HK-2 (cell line): Measurements from ENCODE around the gene RPGRIP1.
"Not testable (repeated sequence)": the region's sequence is repeated elsewhere in the genome, so short reads cannot be mapped to it uniquely, and the experiment has no call there.

Experiments used
- DNase-seq: peaks from one replicate; pipeline ENCODE4 v3.0.0-alpha.2; 2018; ENCODE audit not compliant: unreplicated experiment

RPGRIP1 gene

DNA sequence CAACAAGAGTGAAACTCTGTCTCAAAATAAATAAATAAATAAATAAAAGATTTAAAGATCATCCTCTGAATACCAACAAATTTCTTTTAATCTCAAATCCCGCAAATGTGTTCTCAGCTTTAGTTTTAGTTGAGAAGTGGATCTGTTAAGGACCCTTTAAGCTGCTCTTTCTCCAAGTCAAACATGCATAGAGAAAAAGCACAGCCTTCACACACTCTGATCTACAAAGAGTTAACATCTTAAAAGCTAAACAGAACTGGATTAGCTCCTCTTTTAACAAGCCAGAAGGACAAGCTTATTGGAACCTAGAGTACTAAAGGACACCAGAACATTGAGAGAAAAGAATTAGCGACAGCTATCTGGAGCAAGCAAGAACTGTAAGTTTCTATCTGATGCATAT lies at the start of gene RPGRIP1:
Gene RPGRIP1, plus strand, starts transcription at position 301 of the 400 bp plus-strand sequence. CDS start 7,894 bp downstream, outside the sequence.
- DNase-seq, result no peak

DNA sequence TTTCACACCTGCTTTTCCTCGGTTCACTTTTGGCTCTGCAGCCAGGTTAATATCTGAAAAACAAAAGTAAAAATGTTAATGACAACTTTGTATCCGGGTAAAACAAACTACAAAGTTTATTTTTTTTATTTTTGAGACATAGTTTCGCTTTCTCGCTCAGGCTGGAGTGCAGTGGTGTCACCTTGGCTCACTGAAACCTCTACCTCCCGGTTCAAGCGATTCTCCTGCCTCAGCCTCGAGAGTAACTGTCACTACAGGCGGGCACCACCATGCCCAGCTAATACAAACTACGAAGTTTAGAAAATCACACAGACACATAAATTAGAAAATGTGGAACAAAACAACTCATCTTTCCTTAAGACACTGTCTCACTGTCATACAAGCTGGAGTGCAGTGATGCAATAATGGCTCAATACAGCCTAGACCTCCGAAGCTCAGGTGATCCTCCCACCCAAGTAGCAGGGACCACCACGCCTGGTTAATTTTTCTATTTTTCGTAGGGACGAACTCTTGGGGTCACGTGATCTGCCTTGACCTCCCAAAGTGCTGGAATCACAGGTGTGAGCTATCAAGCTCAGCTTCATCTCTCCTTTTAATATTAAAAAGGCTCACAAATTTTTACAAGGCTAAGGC lies 48.7 kb upstream of the RPGRIP1 start:
- DNase-seq, result no peak

DNA sequence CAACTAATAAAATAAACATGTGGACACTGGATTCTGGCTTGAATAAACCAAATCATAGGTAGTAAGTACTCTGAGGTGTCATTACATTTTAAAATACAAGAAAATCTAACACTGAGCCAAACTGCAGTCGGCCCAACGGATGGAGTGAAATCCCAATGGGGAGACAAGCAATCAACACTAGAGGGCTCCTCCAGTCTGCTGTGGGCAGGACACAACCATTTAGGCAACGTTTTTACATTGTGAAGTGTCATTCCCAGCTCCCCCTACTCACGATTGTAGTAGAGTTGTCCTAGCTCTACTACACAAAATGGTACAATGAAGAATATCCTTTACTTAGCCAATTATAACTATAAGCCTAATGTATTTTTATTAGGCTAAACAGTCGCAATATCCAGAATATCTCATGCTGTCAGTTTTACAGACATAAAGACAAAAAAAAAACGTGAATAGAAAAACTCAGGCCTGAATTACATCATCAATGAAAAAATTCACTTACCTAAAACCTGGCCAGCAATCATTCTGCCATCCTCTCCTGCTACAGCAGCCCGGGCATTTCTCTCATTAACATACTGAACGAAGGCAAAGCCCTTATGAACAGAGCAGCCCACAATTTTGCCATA lies 46.3 kb upstream of the RPGRIP1 start:
- DNase-seq, result no peak

DNA sequence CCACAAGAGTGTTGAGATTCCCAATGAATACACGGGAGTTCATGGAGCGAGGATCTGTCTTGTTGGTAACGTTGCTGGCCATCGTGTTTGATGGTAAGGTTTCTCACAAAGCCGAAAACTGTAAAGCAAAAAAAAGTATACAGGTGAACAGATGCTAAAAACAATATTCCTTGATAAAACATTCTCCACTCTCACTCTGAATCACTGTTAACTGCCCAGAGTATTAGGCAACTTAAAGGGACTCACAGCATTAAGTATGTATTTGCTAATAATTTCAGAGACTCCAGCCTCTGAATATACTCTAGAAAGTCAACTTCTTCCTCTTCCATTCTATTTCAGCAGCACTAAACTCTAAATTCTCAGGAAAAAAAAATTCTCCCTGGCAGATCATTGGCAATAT lies 45.8 kb upstream of the RPGRIP1 start:
- DNase-seq, result no peak

DNA sequence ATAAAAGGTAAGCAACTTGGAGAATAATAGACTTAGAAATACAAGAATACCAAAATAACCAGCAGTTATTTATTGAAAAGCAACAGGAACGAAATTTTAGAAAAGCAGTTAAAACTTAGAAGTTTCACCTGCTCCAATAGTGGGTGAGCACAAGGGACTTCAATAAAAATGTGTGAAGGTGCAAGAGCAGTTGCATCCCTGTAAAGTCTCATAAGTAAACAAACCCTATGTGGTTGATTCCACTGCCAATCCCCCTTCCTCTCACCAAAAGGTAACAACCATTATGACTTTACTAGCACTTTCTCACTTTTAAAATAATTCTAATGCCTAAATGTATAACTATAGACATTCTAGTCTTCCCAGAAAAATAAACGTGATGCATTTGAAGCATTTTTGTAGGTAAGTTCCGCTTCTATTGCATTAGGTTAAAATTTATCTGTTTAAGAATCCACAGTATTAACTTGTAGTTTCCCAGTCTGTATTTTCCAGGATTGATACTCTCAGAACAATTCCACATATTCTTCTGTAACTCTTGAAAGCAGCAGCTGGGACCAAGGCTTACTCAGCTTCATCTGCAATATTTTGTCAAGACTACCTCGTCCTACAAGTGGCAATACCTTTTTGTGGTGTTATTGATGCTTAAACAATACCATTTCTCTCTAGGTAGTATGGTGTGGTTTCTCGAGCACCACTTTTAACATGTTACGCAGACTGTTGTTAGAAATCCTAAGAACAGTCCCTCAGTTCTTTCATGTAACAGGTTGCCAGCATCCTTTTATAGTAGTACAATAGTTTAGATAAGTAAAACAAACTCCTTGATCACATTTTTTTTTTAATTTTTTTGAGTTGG lies 42.7 kb upstream of the RPGRIP1 start:
- no peak for DNase-seq

DNA sequence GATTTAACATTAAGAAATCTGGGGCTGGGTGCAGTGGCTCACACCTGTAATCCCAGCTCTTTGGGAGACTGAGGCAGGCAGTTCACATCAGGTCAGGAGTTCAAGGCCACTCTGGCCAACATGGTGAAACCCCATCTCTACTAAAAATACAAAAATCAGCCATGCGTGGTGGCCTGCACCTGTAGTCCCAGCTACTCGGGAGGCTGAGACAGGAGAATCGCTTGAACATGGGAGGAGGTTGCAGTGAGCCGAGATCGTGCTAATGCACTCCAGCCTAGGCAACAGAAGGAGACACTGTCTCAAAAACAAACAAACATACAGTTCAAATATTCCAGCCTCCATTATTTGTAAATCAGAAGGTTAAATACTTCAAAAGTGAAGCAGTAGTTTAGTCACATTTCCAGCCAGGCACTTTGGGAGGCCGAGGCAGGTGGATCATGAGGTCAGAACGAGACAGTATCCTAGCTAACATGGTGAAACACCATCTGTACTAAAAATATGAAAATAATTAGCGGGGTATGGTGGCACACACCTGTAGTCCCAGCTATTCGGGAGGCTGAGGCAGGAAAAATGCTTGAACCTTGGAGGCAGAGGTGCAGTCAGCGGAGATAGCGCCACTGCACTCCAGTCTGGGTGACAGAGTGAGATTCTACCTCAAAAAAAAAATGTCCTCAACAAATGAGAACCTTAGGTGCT lies 40.9 kb upstream of the RPGRIP1 start:
- no peak for DNase-seq

DNA sequence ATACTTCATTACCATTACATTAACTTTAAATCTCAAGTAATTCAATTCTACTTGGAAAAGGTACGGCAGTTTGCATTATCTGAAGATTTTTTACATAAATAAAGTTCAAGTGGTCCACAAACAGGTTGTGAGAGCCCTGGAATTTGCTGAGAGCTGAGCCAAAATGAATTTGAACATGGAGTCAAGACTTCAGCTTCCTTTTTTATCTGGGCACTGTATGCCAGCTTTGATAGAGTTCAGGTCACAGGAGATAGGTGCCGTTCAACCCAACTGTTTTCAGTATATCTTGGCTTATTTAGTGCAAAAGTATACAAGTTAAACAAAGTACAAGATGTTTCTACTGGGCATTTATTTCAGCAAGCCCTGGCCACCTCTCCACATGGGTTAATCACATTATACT lies 39.5 kb upstream of the RPGRIP1 start:
- DNase-seq, result no peak

DNA sequence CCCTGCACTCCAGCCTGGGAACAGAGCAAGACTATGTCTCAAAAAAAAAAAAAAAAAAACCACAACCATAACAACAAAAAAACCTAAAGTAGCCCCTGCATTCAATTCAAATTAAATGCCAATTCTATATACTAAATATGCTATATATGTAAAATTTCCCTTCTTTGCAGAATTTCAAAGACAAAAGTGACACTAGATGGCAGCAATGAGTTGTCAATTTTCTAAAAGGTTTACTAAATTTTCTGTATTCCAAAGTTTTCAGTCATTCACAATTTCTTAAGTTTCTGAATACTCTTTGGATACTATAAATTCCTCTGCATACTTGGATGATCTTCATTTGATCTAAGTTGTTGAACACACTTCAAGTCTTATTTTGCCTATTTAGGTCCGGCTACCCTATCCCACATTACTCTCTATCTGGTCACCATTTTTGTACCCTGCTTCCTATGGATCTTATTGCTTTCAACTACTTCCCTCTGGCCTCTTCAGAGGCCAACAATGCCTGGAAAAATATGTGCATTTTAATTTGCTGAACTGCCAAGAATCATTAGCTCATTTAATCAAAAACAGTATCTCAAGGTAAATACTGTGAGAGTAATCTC lies 38.6 kb upstream of the RPGRIP1 start:
- no peak for DNase-seq

DNA sequence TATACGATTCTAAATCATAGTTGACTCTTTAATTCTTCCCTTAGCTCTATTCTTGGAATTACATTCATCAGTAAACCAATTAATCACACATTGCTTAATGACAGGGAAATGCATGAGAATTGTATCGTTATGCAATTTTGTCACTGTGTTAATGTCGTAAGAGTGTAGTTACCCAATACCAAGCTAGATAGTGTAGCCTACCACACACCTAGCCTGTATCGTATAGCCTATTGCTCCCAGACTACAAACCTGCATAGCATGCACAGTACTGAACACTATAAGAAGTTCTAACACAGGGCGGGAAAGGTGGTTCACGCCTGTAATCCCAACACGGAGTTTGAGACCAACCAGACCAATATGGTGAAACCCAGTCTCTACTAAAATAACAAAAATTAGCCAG lies 35.3 kb upstream of the RPGRIP1 start:
- DNase-seq, result no peak

DNA sequence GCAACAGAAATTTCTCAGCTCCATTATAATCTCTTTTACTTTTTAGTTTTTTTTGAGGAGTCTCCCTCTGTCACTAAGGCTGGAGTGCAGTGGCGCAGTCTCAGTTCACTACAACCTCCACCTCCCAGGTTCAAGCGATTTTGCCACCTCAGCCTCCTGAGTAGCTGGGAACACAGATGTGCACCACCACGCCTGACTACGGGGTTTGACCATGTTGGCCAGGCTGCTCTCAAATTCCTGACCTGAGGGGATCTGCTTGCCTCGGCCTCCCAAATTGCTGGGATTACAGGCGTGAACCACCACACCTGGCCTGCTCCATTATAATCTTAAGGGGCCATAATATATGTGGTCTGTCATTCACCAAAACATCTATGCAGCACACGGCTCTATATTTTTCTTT lies 34.1 kb upstream of the RPGRIP1 start:
- no peak for DNase-seq

DNA sequence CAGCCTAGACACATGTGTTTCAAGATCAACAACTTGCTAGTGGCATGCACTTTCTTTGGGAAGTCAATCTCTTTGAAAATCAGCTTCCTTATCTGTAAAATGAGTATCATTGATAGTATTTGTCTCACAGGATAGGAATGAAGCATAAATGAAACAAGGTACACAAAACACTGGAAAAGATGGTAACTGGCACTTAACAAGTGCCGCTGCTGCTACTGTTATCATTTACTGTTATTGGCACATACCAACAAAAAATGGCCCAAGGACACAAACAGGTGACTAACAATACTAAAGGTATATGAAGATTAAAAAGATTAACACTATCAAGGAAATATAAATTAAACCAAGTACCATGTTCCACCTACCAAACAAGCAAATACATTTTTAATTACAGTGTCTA lies 31.5 kb upstream of the RPGRIP1 start:
- DNase-seq, result no peak

DNA sequence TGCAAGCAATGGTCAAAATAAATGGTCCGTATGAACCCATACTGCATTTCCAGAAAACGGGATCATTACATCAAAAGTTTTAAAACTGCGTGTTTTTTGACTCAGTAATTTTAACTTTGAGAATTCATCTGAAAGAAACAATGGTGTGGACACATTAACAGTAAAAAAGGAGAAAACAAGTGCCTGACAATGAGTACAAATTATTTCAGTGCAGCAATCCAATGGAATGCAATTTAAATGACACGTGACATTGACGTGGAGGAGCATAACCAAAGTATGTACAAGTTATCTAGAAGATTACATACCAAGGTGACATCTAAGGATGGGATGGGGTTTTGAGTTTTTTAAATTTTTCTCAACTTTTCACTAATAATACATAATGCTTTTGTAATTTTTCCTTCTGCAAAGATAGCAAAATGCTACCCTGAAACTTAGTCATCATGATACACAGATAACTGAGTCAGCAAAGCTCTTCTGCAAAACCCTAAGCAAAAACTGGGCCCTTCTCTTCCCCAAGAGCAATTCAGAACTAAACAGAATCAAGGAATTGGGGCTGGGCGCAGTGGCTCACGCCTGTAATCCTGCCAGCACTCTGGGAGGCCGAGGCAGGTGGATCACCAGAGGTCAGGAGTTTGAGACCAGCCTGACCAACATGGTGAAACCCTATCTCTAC lies 31.0 kb upstream of the RPGRIP1 start:
- no peak for DNase-seq

DNA sequence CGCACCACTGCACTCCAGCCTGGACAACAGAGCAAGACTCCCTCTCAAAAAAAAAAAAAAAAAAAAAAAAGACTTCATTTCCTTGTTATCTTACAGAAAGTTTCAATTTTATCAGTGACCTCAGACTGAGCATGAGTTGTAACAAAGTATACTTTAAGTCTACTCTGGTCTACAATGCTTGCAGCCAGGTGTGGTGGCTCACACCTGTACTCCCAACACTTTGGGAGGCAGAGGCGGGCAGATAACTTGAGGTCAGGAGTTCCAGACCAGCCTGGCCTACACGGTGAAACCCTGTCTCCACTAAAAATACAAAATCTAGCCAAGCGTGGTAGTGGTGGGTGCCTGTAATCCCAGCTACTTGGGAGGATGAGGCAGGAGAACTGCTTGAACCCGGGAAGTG lies 28.7 kb upstream of the RPGRIP1 start:
- no peak for DNase-seq

DNA sequence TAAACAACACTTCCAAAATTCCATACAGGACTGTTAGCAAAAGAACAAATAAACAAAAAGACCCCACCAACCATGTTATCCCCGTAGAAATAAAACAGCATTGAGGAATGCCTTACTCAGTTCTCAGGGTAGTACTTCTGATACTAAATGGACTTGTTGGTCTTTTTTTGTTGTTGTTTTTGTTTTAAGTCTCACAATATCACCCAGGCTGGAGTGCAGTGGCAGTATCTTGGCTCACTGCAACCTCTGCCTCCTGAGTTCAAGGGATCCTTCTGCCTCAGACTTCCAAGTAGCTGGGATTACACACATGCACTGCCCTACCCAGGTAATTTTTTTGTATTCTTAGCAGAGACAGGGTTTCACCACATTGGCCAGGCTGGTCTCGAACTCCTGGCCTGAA lies 27.7 kb upstream of the RPGRIP1 start:
- no peak for DNase-seq

DNA sequence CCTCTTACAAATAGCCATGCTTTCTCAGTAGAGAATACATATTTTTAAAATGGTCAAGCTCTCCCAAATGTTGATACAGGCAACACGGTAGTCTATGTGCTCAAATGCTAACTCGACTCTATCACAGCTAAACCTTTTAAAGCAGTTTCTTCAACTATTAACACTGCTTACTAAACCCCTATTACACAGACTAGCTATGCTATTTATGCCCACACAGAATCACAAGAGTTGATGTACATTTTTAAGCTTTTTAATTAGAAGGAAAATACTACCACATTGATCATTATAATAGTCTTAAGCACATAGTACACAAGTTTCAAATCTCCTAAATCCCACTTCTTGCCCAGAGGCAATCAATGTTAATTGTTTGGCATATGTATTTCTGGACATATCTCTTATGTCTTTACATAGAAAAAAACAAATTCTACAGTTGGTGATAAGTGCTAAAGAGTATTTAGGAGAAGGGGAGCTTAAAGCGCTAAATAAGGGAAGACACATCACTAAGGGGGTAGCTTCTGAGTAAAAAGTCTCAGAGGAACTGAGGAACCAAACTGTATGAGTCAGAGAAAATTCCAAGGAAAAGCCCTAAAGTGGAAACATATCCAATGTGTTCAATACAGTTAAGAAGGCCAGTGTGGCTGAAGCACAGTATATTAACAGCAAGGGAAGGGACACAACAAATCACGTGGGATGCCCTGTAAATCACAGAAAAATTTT lies 24.3 kb upstream of the RPGRIP1 start:
- no peak for DNase-seq

DNA sequence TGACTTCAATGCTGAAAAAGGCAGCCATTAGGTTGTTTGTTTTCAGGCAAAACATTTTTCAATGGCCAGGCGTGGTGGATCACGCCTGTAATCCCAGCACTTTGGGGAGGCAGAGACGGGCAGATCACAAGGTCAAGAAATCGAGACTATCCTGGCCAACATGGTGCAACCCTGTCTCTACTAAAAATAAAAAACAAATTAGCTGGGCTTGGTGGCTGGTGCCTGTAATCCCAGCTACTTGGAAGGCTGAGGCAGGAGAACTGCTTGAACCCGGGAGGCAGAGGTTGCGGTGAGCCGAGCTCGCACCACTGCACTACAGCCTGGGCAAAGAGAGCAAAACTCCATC lies 23.8 kb upstream of the RPGRIP1 start:
- DNase-seq, result not testable (repeated sequence)

DNA sequence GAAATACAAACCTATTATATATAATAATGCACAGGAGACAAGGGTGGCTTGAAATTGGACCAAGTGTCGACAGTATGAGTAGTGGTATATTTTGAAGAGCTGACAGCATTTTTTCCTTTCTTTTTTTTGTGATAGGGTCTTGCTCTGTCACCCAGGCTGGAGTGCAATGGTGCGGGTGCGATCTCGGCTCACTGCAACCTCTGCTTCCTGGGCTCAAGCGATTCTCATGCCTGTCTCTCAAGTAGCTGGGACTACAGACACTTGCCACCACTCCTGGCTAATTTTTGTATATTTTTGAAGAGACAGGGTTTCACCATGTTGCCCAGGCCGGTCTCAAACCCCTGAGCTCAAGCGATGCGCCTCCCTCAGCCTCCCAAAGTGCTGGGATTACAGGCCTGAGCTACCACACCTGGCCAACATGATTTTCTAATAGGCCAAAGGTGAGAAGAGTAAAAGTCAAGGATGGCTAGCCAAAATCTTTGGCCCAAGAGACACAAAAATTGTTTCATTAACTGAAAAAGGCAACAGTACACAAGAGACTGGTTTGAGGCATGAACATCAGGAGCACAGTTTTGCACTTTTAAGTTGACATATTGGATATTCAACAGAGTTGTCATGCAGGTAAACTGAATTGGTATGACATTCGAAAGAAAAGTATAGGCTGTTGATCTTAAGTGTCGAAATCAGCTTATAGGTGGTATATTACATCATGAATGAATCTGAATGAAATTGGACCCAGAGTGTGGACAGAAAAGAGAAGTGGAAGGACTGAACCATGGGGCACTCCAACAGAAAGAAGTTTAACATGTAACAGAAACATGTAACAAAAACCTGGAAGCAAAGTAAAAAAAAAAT lies 23.1 kb upstream of the RPGRIP1 start:
- no peak for DNase-seq

DNA sequence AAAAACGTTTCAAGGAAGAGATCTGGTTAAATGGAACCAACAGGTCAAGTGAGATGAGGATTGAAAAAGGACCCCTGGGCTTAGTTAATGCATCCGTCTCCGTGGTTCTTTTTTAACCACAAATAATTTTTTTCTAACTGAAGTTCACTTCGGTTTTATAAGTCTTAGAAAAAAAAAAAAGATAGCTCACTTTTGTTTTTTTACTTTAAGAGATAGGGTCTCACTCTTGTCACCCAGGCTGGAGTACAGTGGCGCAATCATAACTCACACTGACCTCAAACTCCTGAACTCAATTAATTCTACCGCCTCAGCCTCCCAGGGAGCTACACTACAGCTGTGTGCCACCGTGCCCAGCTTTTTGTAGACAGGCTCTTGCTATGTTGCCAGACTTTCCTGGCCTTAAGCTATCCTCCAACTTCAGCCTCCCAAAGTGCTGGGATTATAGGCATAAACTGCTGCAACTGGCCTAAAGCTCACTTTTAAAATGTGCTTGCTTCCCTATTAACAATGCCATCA lies 22.4 kb upstream of the RPGRIP1 start:
- DNase-seq, result no peak

DNA sequence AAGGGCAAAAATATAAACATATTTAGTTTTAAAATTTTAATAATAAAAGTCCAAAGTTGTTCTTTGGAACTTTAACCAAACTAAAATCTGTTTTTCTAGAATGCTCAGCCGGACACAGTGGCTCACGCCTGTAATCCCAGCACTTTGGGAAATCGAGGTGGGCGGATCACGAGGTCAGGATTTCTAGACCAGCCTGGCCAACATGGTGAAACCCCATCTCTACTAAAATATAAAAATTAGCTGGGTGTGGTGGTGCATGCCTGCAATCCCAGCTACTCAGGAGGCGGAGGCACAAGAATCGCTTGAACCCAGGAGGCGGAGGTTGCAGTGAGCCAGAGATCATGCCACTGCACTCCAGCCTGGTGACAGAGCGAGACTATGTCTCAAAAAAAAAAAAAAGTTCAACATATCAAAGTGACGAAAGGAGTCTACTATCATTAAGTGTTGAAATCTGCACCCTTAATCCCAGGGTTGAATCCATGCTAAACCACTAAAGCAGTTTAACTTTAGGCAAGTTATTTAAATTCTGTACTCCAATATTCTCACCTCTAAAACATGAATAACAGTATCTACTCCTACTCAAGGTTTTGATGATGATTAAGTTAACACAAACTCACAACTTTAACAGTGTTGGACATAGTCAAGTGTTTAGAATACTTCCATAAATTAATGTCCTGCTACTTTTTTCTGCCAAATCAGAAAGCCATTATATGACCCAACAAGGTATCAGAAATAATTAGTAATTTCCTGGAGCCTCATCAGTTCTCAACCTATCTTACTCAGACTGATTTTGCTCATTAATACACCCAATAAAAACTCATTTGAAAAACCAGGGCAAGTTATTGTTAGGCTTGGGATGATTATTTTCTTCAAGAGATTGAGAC lies 21.6 kb upstream of the RPGRIP1 start:
- DNase-seq, result no peak
